Liver (tissue), 9 donors: ENCODE results near the gene SLC9A1. TPM values are rescaled to one million over a fixed set of nuclear protein-coding genes. Genes with fewer than 3 reads are reported as not detected.

ENCODE experiments used
- DNase-seq: peaks from one replicate; pipeline ENCODE4 v3.0.0-alpha.2; 2017; ENCODE audit warnings: low spot score
- H3K27ac ChIP-seq, 2 donors: one replicate each; pipeline ENCODE4 v1.7.0; 2013; ENCODE audit warnings: inconsistent platforms in 2 of 2, low read length in 2 of 2, control low read depth in 1 of 2, low read depth in 1 of 2, mild to moderate bottlenecking in 1 of 2
- H3K27me3 ChIP-seq, 4 donors: one replicate each; pipeline versions ENCODE4 v1.6.1 to v1.7.0; 2013; ENCODE audit warnings: low read length in 3 of 4, inconsistent platforms in 1 of 4, mild to moderate bottlenecking in 1 of 4, moderate library complexity in 1 of 4; ENCODE audit not compliant: control insufficient read depth in 4 of 4, insufficient read depth in 4 of 4
- H3K36me3 ChIP-seq, 4 donors: one replicate each; pipeline versions ENCODE4 v1.6.1 to v1.7.0; 2013; ENCODE audit warnings: low read length in 3 of 4, mild to moderate bottlenecking in 3 of 4, low read depth in 1 of 4, moderate library complexity in 1 of 4; ENCODE audit not compliant: control insufficient read depth in 4 of 4, insufficient read depth in 3 of 4
- H3K4me1 ChIP-seq, 4 donors: one replicate each; pipeline versions ENCODE4 v1.6.1 to v1.7.0; 2013; ENCODE audit warnings: low read length in 3 of 4, mild to moderate bottlenecking in 3 of 4, moderate library complexity in 1 of 4; ENCODE audit not compliant: control insufficient read depth in 4 of 4, insufficient read depth in 4 of 4
- H3K4me3 ChIP-seq, 3 donors: one replicate each; pipeline versions ENCODE4 v1.6.1 to v1.7.0; 2013; ENCODE audit warnings: low read length in 3 of 3, control low read depth in 1 of 3, low read depth in 1 of 3, mild to moderate bottlenecking in 1 of 3
- H3K9ac ChIP-seq, 2 donors: one replicate each; pipeline ENCODE4 v1.7.0; 2013; ENCODE audit warnings: low read length in 2 of 2, mild to moderate bottlenecking in 2 of 2, moderate library complexity in 2 of 2, control low read depth in 1 of 2, low read depth in 1 of 2
- H3K9me3 ChIP-seq, 4 donors: one replicate each; pipeline versions ENCODE4 v1.6.1 to v1.7.0; 2013; ENCODE audit warnings: low read length in 3 of 4; ENCODE audit not compliant: control insufficient read depth in 4 of 4
- EGR1 ChIP-seq, 2 donors: IDR thresholded peaks; 2 replicates each; pipeline ENCODE4 v1.6.1; 2016 to 2018; ENCODE audit warnings: antibody characterized with exemption in 2 of 2, low read depth in 2 of 2
- FOXA1 ChIP-seq: IDR thresholded peaks from 2 replicates; pipeline ENCODE4 v1.6.1; 2016; ENCODE audit warnings: antibody characterized with exemption
- FOXA2 ChIP-seq: IDR thresholded peaks from 2 replicates; pipeline ENCODE4 v1.6.1; 2016; ENCODE audit warnings: antibody characterized with exemption
- GABPA ChIP-seq, 2 donors: IDR thresholded peaks in 1 of 2; conservative IDR thresholded peaks in 1 of 2; 2 replicates each; pipeline ENCODE4 v1.6.1; 2016; ENCODE audit warnings: antibody characterized with exemption in 2 of 2, mild to moderate bottlenecking in 1 of 2, moderate library complexity in 1 of 2
- HNF4A ChIP-seq, 2 donors: conservative IDR thresholded peaks; 2 replicates each; pipeline ENCODE4 v1.6.1; 2016; ENCODE audit warnings: antibody characterized with exemption in 2 of 2, mild to moderate bottlenecking in 2 of 2
- HNF4G ChIP-seq: IDR thresholded peaks from 2 replicates; pipeline ENCODE4 v1.6.1; 2016; ENCODE audit warnings: antibody characterized with exemption
- JUND ChIP-seq, 2 donors: IDR thresholded peaks; 2 replicates each; pipeline ENCODE4 v1.6.1; 2016; ENCODE audit warnings: antibody characterized with exemption in 2 of 2
- MAX ChIP-seq: IDR thresholded peaks from 2 replicates; pipeline ENCODE4 v1.6.1; 2016; ENCODE audit warnings: antibody characterized with exemption
- NR2F2 ChIP-seq: IDR thresholded peaks from 2 replicates; pipeline ENCODE4 v1.6.1; 2016; ENCODE audit warnings: antibody characterized with exemption
- RAD21 ChIP-seq, 2 donors: IDR thresholded peaks; 2 replicates each; pipeline ENCODE4 v1.6.1; 2016; ENCODE audit warnings: antibody characterized with exemption in 2 of 2, mild to moderate bottlenecking in 2 of 2
- RXRA ChIP-seq, 2 donors: IDR thresholded peaks; 2 replicates each; pipeline ENCODE4 v1.6.1; 2017 to 2018; ENCODE audit warnings: antibody characterized with exemption in 2 of 2, mild to moderate bottlenecking in 1 of 2
- SP1 ChIP-seq: IDR thresholded peaks from 2 replicates; pipeline ENCODE4 v1.6.1; 2018; ENCODE audit warnings: antibody characterized with exemption, mild to moderate bottlenecking
- TAF1 ChIP-seq: conservative IDR thresholded peaks from 2 replicates; pipeline ENCODE4 v1.6.1; 2016; ENCODE audit warnings: antibody characterized with exemption, mild to moderate bottlenecking
- YY1 ChIP-seq: IDR thresholded peaks from 2 replicates; pipeline ENCODE4 v1.6.1; 2016; ENCODE audit warnings: antibody characterized with exemption, mild to moderate bottlenecking
- ZBTB33 ChIP-seq: IDR thresholded peaks from 2 replicates; pipeline ENCODE4 v1.6.1; 2016; ENCODE audit warnings: antibody characterized with exemption
- WGBS: extraction: QIAGEN DNeasy Blood & Tissue Kit; methylation state at CpG from one replicate; pipeline ENCODE4 v1.1.7; 2013; 5-methylcytosine and 5-hydroxymethylcytosine counted together
- polyA plus RNA-seq, 2 donors: library from polyadenylated mRNA; stranded (reverse) in 1 of 2; unstranded in 1 of 2; fragments of 200-250 nt in 1 of 2; fragments of >200 nt in 1 of 2; fragmentation: Nextera tagmentation in 1 of 2; extraction: Ambion mirVana in 1 of 2; gene quantifications; one replicate each; pipeline versions ENCODE4 v1.2.1 to v1.2.3, GENCODE V29; 2013 to 2015
- total RNA-seq, 2 donors: library from RNA; depleted of rRNA; stranded (reverse); fragments of >200 nt; gene quantifications; one replicate each; pipeline ENCODE4 v1.2.3, GENCODE V29; 2014
- TF ChIP-seq, protein P1 (sequence below): IDR thresholded peaks from 2 replicates; pipeline ENCODE4 v1.6.1; 2016; ENCODE audit warnings: antibody characterized with exemption, mild to moderate bottlenecking
- TF ChIP-seq, protein P2 (sequence below): fragments of 150-350 bp; IDR thresholded peaks from 2 replicates; pipeline ENCODE4 v1.5.1; 2017; ENCODE audit warnings: improper control_type of control experiment, low read depth, low read length; ENCODE audit not compliant: missing input control
- TF ChIP-seq, protein P3 (sequence below): IDR thresholded peaks from 2 replicates; pipeline ENCODE4 v1.6.1; 2016; ENCODE audit warnings: antibody characterized with exemption
- donor health status: healthy.
- donor health status: healthy.
- donor health status: healthy.
- donor health status: healthy.
- donor health status: healthy.

SLC9A1 gene
- total and polyA plus RNA-seq, 4 donors: 1.3 to 3.2 (median 1.5) TPM

- no peak overlapping the region for H3K27ac ChIP-seq
- WGBS: 98% methylated on average over 4 of the region's 4 CpGs
- TF ChIP-seq SP1 (no peak), YY1 (no peak), TAF1 (no peak), NR2F2 (no peak), HNF4A (conservative IDR thresholded peaks at IDR 0.05) (no peak), HNF4G (no peak), FOXA2 (no peak), MAX (no peak), EGR1 (IDR thresholded peaks at IDR 0.05; ENCODE audit: low read depth in 2 of 2) (no peak), JUND (IDR thresholded peaks at IDR 0.05) (no peak), RXRA (IDR thresholded peaks at IDR 0.05) (no peak), GABPA (IDR thresholded peaks at IDR 0.05 in 1 of 2, conservative IDR thresholded peaks at IDR 0.05 in 1 of 2) (no peak), RAD21 (IDR thresholded peaks at IDR 0.05) (no peak), ZBTB33 (no peak), FOXA1 (no peak)
- TF ChIP-seq, protein P1, sequence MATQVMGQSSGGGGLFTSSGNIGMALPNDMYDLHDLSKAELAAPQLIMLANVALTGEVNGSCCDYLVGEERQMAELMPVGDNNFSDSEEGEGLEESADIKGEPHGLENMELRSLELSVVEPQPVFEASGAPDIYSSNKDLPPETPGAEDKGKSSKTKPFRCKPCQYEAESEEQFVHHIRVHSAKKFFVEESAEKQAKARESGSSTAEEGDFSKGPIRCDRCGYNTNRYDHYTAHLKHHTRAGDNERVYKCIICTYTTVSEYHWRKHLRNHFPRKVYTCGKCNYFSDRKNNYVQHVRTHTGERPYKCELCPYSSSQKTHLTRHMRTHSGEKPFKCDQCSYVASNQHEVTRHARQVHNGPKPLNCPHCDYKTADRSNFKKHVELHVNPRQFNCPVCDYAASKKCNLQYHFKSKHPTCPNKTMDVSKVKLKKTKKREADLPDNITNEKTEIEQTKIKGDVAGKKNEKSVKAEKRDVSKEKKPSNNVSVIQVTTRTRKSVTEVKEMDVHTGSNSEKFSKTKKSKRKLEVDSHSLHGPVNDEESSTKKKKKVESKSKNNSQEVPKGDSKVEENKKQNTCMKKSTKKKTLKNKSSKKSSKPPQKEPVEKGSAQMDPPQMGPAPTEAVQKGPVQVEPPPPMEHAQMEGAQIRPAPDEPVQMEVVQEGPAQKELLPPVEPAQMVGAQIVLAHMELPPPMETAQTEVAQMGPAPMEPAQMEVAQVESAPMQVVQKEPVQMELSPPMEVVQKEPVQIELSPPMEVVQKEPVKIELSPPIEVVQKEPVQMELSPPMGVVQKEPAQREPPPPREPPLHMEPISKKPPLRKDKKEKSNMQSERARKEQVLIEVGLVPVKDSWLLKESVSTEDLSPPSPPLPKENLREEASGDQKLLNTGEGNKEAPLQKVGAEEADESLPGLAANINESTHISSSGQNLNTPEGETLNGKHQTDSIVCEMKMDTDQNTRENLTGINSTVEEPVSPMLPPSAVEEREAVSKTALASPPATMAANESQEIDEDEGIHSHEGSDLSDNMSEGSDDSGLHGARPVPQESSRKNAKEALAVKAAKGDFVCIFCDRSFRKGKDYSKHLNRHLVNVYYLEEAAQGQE: no peak
- TF ChIP-seq, protein P2, sequence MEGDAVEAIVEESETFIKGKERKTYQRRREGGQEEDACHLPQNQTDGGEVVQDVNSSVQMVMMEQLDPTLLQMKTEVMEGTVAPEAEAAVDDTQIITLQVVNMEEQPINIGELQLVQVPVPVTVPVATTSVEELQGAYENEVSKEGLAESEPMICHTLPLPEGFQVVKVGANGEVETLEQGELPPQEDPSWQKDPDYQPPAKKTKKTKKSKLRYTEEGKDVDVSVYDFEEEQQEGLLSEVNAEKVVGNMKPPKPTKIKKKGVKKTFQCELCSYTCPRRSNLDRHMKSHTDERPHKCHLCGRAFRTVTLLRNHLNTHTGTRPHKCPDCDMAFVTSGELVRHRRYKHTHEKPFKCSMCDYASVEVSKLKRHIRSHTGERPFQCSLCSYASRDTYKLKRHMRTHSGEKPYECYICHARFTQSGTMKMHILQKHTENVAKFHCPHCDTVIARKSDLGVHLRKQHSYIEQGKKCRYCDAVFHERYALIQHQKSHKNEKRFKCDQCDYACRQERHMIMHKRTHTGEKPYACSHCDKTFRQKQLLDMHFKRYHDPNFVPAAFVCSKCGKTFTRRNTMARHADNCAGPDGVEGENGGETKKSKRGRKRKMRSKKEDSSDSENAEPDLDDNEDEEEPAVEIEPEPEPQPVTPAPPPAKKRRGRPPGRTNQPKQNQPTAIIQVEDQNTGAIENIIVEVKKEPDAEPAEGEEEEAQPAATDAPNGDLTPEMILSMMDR: no peak
- TF ChIP-seq, protein P3, sequence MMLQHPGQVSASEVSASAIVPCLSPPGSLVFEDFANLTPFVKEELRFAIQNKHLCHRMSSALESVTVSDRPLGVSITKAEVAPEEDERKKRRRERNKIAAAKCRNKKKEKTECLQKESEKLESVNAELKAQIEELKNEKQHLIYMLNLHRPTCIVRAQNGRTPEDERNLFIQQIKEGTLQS: no peak
- H3K27me3 ChIP-seq: no peaks in the 10 kb centered on the region
- no peak overlapping the region for H3K4me3 ChIP-seq
- DNase-seq: no peak
- H3K36me3 ChIP-seq: no peaks in the 10 kb centered on the region
- peaks cover 5 to 29% (median 24%) of the 10 kb centered on the region in 4 donors for H3K4me1 ChIP-seq
- H3K9me3 ChIP-seq: no peaks in the 10 kb centered on the region
- no peak overlapping the region for H3K9ac ChIP-seq
These were observed 5.2 kb downstream of the SLC9A1 start for GRCh38 chr1:27149762-27150113.
